Left lung (tissue), 10 donors: ENCODE data around the gene GLDN. TPM values are rescaled to one million over a fixed set of nuclear protein-coding genes. Genes with fewer than 3 reads are reported as not detected.
"Not testable (repeated sequence)": the region's sequence is repeated elsewhere in the genome, so short reads cannot be mapped to it uniquely, and the experiment has no call there.

Source experiments
- ATAC-seq: fragments of 200-7000 bp; cut with Tn5 transposase; one replicate; pipeline ENCODE4 v1.9.1; 2020; ENCODE audit warnings: moderate library complexity
- DNase-seq, 4 donors: peaks; one replicate each; pipeline ENCODE4 v3.0.0-alpha.2; 2013 to 2020
- H3K27ac ChIP-seq, 2 donors: fragments of 200-600 bp; sonication (generic) in 1 of 2; one replicate each; pipeline versions ENCODE4 v1.5.0 to v1.8.0; 2020 to 2021
- H3K27me3 ChIP-seq, 2 donors: fragments of 200-600 bp; sonication (generic) in 1 of 2; one replicate each; pipeline versions ENCODE4 v1.5.0 to v1.8.0; 2020 to 2021
- H3K36me3 ChIP-seq, 2 donors: fragments of 200-600 bp; sonication (generic) in 1 of 2; one replicate each; pipeline versions ENCODE4 v1.5.0 to v1.8.0; 2020 to 2021
- H3K4me1 ChIP-seq, 2 donors: fragments of 200-600 bp; one replicate each; pipeline ENCODE4 v1.8.0; 2021
- H3K4me3 ChIP-seq, 2 donors: fragments of 200-600 bp; sonication (generic) in 1 of 2; one replicate each; pipeline versions ENCODE4 v1.5.0 to v1.8.0; 2020 to 2021; ENCODE audit warnings: mild to moderate bottlenecking in 1 of 2
- H3K9me3 ChIP-seq, 2 donors: fragments of 200-600 bp; sonication (generic) in 1 of 2; one replicate each; pipeline versions ENCODE4 v1.5.0 to v1.8.0; 2020 to 2021
- intact Hi-C, 2 donors: fragments of 100-400 bp; cut with DNase I; formaldehyde crosslinking; loops; one replicate each; pipeline versions ENCODE4 v1.11.2 to v1.14.2; 2022
- polyA plus RNA-seq, 6 donors: library from polyadenylated mRNA; unstranded; fragments of 120-200 nt; gene quantifications; one replicate each; pipeline ENCODE4 v1.2.1, GENCODE V29; 2013; ENCODE audit not compliant: insufficient read length in 6 of 6
- total RNA-seq, 2 donors: library from RNA; stranded (reverse); fragmentation: NEBNext Ultra II Directional; extraction: Animal tissue kit (Norgen Biotek cat#: 25700); gene quantifications; one replicate each; pipeline ENCODE4 v1.2.1, GENCODE V29; 2021
- TF ChIP-seq, protein P1 (sequence below), 2 donors: fragments of 200-600 bp; sonication (generic) in 1 of 2; IDR thresholded peaks; one replicate each; pipeline versions ENCODE4 v1.5.0 to v1.8.0; 2021; ENCODE audit warnings: antibody characterized with exemption in 2 of 2
- donor health status: DM: no; HTN: yes; CAD: no.
- donor health status: DM: no; HTN: no; CAD: no.

GLDN gene
- total and polyA plus RNA-seq, 8 donors = 0.12 to 58.6 (median 0.25) TPM

DNA sequence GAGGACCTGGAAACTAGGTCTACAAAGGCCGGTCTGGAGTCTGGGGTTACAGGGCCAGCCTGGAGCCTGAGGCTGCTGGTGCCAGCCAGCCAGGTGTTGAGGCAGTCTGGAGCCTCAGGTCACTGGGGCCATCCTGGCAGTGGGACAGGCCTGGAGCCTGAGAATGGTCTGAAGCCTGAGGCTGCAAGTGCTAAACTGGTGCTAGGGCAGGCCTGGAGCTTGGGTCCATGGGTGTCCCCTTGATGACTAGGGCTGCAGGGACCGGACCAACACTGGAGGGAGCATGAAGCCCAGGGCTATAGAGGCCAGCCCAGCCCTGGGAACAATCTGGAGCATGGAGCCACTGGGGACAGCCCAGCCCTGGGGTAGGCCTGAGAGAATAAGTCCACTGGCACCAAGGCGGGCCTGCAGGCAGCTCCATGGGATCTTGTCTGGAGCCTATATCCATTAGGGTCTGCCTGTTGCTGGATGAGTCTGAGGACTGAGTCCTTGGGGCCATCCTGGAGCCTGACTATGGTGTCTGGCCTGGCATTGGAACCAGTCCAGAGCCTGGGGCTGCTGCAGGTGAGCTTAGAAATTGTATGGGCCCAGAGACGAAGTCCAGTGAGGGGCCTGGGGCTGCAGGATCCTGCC lies 101.9 kb downstream of the GLDN start:
- intact Hi-C loops = no loop called here
- H3K4me3 ChIP-seq = no peak overlapping the region
- H3K4me1 ChIP-seq = no peaks in the 10 kb centered on the region
- peaks cover 0 to 26% of the 10 kb centered on the region in 2 donors for H3K36me3 ChIP-seq
- ATAC-seq = no peak
- TF ChIP-seq, protein P1, sequence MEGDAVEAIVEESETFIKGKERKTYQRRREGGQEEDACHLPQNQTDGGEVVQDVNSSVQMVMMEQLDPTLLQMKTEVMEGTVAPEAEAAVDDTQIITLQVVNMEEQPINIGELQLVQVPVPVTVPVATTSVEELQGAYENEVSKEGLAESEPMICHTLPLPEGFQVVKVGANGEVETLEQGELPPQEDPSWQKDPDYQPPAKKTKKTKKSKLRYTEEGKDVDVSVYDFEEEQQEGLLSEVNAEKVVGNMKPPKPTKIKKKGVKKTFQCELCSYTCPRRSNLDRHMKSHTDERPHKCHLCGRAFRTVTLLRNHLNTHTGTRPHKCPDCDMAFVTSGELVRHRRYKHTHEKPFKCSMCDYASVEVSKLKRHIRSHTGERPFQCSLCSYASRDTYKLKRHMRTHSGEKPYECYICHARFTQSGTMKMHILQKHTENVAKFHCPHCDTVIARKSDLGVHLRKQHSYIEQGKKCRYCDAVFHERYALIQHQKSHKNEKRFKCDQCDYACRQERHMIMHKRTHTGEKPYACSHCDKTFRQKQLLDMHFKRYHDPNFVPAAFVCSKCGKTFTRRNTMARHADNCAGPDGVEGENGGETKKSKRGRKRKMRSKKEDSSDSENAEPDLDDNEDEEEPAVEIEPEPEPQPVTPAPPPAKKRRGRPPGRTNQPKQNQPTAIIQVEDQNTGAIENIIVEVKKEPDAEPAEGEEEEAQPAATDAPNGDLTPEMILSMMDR (IDR thresholded peaks at IDR 0.05) = no peak
- peak in 1 of 4 donors; percentile 64 for DNase-seq
- no peaks in the 10 kb centered on the region for H3K9me3 ChIP-seq
- no peaks in the 10 kb centered on the region for H3K27me3 ChIP-seq
- H3K27ac ChIP-seq = no peak overlapping the region

DNA sequence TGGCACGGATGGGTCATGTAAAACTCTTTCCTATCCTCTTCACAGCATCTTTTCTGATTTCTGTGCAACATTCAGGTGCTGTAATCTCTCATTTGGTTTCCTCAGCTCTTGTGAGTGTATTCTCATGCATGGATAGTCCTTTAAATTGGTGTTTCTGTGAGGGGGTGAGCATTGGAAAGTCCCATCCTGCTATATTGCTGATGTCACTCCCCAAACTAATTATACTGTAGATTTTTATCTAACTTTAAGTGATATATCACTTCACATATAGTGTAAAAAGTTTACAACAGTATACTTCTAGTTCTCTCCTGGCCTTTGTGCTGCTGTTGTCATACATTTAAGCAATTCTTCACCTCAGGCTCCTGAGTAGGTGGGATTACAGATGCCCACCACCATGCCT lies 102.7 kb downstream of the GLDN start:
- DNase-seq (no peak), ATAC-seq (no peak)
- Histone ChIP-seq H3K27ac (no peak overlapping the region), H3K27me3 (no peaks in the 10 kb centered on the region), H3K36me3 (peaks cover 0 to 33% of the 10 kb centered on the region in 2 donors), H3K4me1 (no peaks in the 10 kb centered on the region), H3K4me3 (no peak overlapping the region), H3K9me3 (no peaks in the 10 kb centered on the region)
- TF ChIP-seq, protein P1 (IDR thresholded peaks at IDR 0.05) = no peak
- intact Hi-C loops = no loop called here

DNA sequence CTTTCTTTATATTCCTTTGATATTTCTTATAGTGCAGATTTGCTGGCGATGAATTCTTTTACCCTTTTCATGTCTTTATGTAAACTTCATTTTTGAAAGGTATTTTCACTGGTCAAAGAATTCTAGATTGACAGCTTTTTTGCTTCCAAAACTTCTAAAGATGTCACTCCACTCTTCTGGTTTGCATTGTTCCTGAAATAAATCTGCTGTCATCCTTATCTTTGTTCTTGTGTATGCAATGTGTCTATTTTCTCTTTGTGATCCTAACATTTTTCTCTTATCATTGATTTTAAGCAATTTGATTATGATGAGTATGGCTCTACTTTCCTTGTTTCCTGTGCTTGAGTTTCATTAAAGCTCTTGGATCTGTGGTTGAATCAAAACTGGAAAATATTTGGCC lies 103.4 kb downstream of the GLDN start:
- H3K9me3 ChIP-seq = no peaks in the 10 kb centered on the region
- intact Hi-C loops = no loop called here
- no peaks in the 10 kb centered on the region for H3K27me3 ChIP-seq
- TF ChIP-seq, protein P1 (IDR thresholded peaks at IDR 0.05) = no peak
- DNase-seq (no peak), ATAC-seq (no peak)
- H3K4me3 ChIP-seq = no peak overlapping the region
- peaks cover 0 to 40% of the 10 kb centered on the region in 2 donors for H3K36me3 ChIP-seq
- H3K4me1 ChIP-seq = no peaks in the 10 kb centered on the region
- H3K27ac ChIP-seq = no peak overlapping the region

DNA sequence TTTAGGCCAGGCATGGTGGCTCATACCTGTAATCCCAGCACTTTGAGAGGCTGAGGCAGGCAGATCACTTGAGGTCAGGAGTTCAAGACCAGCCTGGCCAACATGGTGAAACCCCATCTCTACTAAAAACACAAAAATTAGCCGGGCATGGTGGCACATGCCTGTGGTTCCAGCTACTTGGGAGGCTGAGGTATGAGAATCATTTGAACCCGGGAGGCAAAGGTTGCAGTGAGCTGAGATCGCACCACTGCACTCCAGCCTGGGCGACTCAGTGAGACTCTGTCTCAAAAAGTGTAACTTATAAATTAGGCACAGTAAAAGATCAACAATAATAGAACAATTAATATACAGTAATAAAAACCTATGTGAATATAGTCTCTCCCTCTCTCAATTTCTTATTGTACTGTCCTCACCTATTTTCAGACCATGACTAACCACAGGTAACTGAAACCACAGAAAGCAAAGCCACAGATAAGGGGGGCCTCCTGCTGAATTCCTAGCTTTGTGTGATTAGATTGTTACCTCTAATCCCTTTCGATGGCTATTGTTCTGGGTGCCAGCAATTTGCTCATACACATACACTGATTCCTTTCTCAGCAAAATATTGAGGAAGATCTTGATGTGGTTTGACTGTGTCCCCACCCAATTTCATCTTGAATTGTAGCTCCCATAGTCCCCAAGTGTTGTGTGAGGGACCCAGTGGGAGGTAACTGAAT lies 104.7 kb downstream of the GLDN start:
- H3K4me3 ChIP-seq, H3K27me3 ChIP-seq, ATAC-seq, H3K27ac ChIP-seq, intact Hi-C loops, H3K9me3 ChIP-seq, DNase-seq, H3K4me1 ChIP-seq: not testable (repeated sequence)
- peaks cover 0 to 54% of the 10 kb centered on the region in 2 donors for H3K36me3 ChIP-seq

DNA sequence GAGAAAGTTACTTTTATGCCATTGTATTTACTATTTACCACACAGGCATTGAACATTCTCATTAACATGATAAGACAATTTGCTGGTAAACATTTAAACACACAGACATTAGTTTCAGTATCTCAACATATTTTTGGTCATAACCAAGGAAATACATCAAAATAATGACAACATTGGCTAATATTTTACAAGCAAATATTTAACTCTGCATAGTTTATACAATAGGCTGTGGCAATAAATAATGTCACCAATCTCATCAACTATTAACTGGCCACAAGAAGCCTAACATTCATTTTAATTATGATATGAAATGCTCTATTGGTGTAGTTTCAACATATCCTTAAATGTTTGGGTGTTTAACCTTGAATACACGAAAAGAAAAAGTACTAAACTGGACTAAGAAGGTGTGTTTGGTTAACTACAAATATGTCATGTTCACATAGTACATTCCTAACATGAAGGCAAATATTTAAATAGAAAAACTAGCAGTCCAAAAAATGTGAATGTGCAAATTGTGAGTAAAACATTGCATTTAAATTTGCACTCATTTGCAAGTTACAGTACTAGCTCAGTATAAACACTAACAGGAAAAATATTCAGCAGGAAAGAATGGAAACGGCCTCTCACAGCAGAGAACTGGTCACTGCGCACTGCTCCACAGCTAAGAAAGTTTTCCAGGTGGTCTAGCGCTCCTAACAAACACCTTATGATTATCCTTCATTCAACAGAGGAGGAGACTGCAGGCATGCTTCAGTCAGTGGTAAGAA lies 106.6 kb downstream of the GLDN start:
- intact Hi-C loops = no loop called here
- TF ChIP-seq, protein P1 (IDR thresholded peaks at IDR 0.05) = no peak
- H3K27me3 ChIP-seq = no peaks in the 10 kb centered on the region
- ATAC-seq = no peak
- peaks cover 0 to 71% of the 10 kb centered on the region in 2 donors for H3K36me3 ChIP-seq
- no peak overlapping the region for H3K4me3 ChIP-seq
- no peak for DNase-seq
- no peaks in the 10 kb centered on the region for H3K4me1 ChIP-seq
- H3K27ac ChIP-seq = no peak overlapping the region
- no peaks in the 10 kb centered on the region for H3K9me3 ChIP-seq
